BLaER1 (cell line): Measurements from ENCODE around the gene GABBR1.

Source experiments
- H3K27ac ChIP-seq: shearing (Covaris generic); formaldehyde crosslinking; 2 replicates; pipeline ENCODE4 v1.8.1; 2022
- H3K27me3 ChIP-seq: shearing (Covaris generic); formaldehyde crosslinking; 2 replicates; pipeline ENCODE4 v1.8.1; 2022
- H3K36me3 ChIP-seq: shearing (Covaris generic); formaldehyde crosslinking; 2 replicates; pipeline ENCODE4 v1.8.1; 2022
- H3K4me1 ChIP-seq: shearing (Covaris generic); formaldehyde crosslinking; 2 replicates; pipeline ENCODE4 v1.8.1; 2022
- H3K4me2 ChIP-seq: shearing (Covaris generic); formaldehyde crosslinking; 2 replicates; pipeline ENCODE4 v1.8.1; 2022
- H3K4me3 ChIP-seq: shearing (Covaris generic); formaldehyde crosslinking; 2 replicates; pipeline ENCODE4 v1.8.1; 2022
- H3K9ac ChIP-seq: shearing (Covaris generic); formaldehyde crosslinking; 2 replicates; pipeline ENCODE4 v1.8.1; 2022
- H3K9me3 ChIP-seq: shearing (Covaris generic); formaldehyde crosslinking; 2 replicates; pipeline ENCODE4 v1.8.1; 2022
- H4K20me1 ChIP-seq: shearing (Covaris generic); formaldehyde crosslinking; 2 replicates; pipeline ENCODE4 v1.8.1; 2022
- Cebpa-rat ChIP-seq: shearing (Covaris generic); IDR thresholded peaks from 2 replicates; pipeline ENCODE4 v1.8.1; 2022

Gene GABBR1

DNA sequence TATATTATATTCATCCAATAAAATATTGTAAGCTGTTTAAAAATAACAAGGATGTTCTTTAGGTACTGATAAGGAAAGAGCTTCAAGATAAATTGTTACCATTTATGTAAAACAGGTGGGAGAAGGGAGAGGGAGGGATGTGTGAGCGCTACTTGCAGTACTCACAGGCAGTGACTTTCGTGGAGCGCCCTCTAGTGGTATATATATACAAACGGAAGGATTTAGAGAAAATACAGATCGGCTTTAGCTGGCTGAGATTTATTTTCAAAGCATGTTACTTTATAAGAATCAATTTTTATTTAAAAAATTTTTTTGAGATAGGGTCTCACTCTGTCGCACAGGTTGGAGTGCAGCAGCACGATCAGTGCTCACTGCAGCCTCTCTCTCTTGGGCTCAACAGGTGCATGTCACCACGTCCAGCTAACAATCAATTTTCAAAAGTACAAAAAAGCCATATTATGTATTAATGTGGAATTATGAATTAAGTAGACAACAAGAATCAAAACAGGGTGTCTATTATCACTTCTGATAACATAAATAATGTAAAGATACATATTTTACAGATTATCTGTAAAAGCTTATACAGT is 20.6 kb upstream of the GABBR1 start:
- Histone ChIP-seq H4K20me1 (no peaks in the 10 kb centered on the region), H3K9ac (no peak overlapping the region), H3K4me3 (no peak overlapping the region), H3K36me3 (no peaks in the 10 kb centered on the region), H3K27ac (no peak overlapping the region), H3K9me3 (no peaks in the 10 kb centered on the region), H3K4me2 (no peak overlapping the region), H3K4me1 (peaks cover 14% of the 10 kb centered on the region), H3K27me3 (no peaks in the 10 kb centered on the region)
- TF ChIP-seq Cebpa-rat = no peak

DNA sequence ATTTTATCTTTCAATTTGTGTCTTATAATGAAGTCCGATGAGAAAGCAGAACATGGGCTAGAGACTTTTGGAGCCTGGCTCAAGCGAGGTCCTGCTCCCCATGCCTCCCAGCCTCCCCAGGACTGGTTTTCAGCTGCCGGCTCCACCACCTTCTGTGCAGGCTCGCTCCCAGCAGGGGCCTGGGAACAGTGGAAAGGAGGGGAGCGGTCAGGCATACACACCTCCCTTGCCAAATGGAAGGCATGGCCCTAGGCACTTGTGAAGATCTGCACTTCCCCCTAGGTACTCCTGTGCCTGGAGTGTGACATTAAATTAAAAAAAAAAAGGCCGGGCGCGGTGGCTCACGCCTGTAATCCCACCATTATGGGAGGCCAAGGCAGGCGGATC is 19.2 kb upstream of the GABBR1 start:
- TF ChIP-seq Cebpa-rat = no peak
- Histone ChIP-seq H3K4me1 (peaks cover 14% of the 10 kb centered on the region), H3K27me3 (no peaks in the 10 kb centered on the region), H3K27ac (no peak overlapping the region), H3K36me3 (no peaks in the 10 kb centered on the region), H4K20me1 (no peaks in the 10 kb centered on the region), H3K9me3 (no peaks in the 10 kb centered on the region), H3K4me2 (no peak overlapping the region), H3K4me3 (no peak overlapping the region), H3K9ac (no peak overlapping the region)

DNA sequence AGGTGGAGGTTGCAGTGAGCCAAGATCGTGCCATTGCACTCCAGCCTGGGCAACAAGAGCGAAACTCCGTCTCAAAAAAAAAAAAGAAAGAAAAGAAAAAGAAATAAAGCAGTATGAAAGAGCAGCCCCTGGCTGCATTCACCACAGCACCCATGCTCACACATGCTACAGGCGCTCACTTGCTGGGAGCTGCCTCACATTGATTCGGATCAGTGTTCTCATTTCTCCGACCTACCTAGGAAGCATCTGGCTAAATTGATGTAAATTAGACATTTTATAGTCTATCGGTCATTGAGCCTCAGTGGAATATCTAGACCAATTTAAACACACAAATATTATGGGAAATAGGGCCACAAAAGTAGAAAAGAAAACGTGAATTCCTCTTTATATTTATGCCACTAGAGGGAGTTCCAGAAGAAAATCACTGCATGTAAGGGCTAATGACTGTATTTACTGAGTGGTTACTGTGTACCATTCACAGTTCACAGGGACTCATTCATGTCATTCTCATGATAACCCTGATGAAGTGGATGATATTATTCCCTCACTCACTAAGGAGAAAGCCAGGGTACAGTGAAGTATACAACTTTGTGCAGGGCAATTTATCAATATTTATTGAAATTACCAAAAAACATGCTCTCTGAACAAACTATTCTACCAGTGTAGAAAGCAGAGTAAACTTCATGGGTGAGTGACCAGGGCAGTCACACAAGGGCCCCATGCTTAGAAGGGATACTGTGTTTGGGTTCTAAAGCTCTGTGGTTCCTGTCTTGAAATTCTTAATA is 18.6 kb upstream of the GABBR1 start:
- Histone ChIP-seq H3K27ac (no peak overlapping the region), H4K20me1 (no peaks in the 10 kb centered on the region), H3K9ac (no peak overlapping the region), H3K4me2 (no peak overlapping the region), H3K4me3 (no peak overlapping the region), H3K4me1 (peaks cover 14% of the 10 kb centered on the region), H3K9me3 (no peaks in the 10 kb centered on the region), H3K27me3 (no peaks in the 10 kb centered on the region), H3K36me3 (no peaks in the 10 kb centered on the region)
- TF ChIP-seq Cebpa-rat = no peak

DNA sequence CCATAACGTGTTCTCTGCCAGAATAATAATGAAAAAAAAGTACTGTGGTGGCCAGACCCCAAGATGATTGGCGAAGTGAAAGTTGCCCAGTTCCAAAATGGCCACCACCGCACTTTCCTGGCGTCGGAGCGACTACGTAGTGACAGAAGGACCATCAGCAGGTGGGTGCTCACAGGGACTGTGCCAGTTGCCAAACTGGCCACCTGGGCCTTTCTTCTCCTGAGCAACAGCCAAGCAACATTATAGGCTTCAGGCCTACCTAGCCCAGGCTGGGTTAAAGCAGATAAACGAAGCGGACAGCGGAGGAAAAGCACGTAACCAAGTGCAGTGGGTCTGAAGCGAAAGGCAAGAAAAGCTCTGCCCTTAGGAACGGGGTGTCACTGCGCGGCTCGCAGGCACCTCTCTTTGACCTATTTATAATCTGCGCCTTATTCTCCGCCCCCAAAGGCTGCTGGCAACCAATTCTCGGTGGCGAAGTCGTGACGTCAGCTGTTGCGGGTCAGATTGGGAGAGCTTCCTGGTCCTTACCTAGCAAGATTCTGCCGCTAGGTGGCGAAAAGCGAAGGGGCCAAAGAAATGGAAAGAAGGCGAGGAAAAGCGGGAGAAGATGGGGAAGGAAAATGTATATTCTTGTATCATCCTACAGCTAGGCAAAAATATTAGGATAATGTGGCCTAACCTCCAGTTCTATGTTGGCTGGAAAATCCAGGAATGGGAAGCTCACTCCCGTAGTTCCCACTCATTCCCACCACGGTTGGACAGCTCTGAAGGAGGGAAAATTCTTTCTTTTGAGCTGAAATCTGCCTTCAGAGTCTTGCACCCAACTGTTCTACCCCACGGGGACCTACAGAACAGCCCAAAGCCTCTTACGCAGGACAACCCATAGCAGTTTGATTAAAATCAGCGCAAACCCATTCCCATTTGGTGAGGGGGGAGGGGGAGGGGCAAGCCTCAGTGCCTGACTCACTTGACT is 17.0 kb upstream of the GABBR1 start:
- Histone ChIP-seq H3K9ac (peak overlapping the region; percentile 72; the same call in 1 of the 2 replicates), H4K20me1 (no peaks in the 10 kb centered on the region), H3K36me3 (no peaks in the 10 kb centered on the region), H3K9me3 (no peaks in the 10 kb centered on the region), H3K27me3 (no peaks in the 10 kb centered on the region), H3K27ac (peak overlapping the region; percentile 72), H3K4me2 (peak overlapping the region; percentile 88), H3K4me3 (peak overlapping the region; percentile 65), H3K4me1 (peaks cover 10% of the 10 kb centered on the region; the same call in 1 of the 2 replicates)
- TF ChIP-seq Cebpa-rat = no peak

DNA sequence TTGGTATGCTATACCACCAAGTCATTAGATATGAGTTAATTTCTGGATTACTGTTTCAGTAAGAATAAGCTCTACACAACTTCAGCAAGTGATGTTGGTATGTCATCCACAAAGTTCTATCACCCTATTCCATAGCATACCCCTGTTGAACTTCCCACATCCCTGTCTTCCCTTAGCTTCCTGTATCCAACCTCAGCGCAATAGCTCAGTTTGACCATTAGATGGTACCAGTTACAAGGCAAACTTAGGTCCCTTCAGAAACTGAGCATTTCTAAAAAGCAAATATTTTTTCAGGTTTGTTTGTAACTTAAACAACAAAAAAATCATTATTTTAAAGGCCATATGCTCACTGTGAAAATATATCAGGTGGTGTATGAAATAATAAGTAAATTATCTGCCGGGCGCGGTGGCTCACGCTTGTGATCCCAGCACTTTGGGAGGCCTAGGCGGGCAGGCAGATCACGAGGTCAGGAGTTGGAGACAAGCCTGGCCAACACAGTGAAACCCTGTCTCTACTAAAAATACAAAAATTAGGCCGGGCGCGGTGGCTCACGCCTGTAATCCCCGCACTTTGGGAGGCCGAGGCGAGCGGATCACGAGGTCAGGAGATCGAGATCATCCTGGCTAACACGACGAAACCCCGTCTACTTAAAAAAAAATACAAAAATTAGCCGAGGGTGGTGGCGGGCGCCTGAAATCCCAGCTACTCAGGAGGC is 15.1 kb upstream of the GABBR1 start:
- no peak for TF ChIP-seq Cebpa-rat
- H3K9me3 ChIP-seq = no peaks in the 10 kb centered on the region
- no peak overlapping the region for H3K4me2 ChIP-seq
- no peak overlapping the region for H3K4me3 ChIP-seq
- H3K4me1 ChIP-seq = peaks cover 10% of the 10 kb centered on the region; the same call in 1 of the 2 replicates
- no peaks in the 10 kb centered on the region for H3K36me3 ChIP-seq
- no peak overlapping the region for H3K9ac ChIP-seq
- H3K27ac ChIP-seq = no peak overlapping the region
- no peaks in the 10 kb centered on the region for H4K20me1 ChIP-seq
- no peaks in the 10 kb centered on the region for H3K27me3 ChIP-seq

DNA sequence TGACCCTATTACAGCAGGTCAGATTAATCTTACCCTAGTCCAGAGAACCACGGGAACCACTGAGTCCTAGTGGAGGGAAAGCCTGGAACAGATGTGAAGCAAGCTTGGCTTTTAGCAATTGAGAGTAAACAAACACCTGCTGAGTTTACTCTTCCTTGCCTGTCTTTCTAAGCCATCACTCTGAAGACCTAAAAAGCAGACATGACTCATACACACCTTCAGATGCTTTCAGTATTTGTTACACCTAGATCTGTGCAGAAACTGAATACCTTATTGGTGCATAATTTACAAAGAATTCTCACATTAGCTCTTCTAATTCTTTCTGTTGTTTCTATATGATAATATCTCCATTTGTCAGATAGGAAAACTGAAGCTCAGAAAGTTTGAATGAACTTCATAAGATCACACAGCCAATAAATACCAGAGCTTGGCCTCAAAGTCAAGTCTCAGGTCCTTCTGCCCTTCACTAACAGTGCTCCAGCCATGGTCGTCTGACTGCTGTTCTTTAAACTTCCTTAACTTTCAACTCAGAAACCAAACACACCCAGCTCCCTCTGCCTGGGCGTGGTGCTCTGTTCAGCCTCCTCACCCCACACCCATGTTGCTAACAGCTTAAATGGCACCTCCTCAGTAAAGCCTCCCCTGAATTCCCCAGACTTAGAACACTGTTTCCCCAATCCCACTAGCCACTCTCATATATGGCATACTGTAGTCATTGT is 8.6 kb upstream of the GABBR1 start:
- H3K9ac ChIP-seq = no peak overlapping the region
- H3K4me2 ChIP-seq = peak overlapping the region; percentile 33; the same call in 1 of the 2 replicates
- H3K4me1 ChIP-seq = peaks cover 12% of the 10 kb centered on the region
- H3K27me3 ChIP-seq = no peaks in the 10 kb centered on the region
- H3K9me3 ChIP-seq = no peaks in the 10 kb centered on the region
- no peak for TF ChIP-seq Cebpa-rat
- no peaks in the 10 kb centered on the region for H4K20me1 ChIP-seq
- no peaks in the 10 kb centered on the region for H3K36me3 ChIP-seq
- no peak overlapping the region for H3K27ac ChIP-seq
- no peak overlapping the region for H3K4me3 ChIP-seq

DNA sequence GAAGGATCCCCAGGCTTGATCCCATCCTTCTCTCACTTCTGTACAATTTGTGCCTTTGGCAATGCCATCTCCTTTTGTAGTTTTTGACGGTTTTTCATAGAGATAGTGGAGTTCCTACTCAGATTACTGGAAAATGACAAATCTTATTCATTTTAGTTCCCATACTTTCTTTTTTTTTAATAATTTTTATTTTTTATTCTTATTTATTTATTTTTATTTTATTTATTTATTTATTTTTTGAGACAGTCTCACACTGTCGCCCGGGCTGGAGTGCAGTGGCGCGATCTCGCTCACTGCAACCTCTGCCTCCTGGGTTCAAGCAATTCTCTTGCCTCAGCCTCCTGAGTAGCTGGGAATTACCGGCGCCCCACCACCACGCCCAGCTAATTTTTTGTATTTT is 4.3 kb upstream of the GABBR1 start:
- H3K4me1 ChIP-seq = peaks cover 22% of the 10 kb centered on the region
- H3K27me3 ChIP-seq = no peaks in the 10 kb centered on the region
- no peak overlapping the region for H3K4me3 ChIP-seq
- H3K36me3 ChIP-seq = no peaks in the 10 kb centered on the region
- H3K4me2 ChIP-seq = no peak overlapping the region
- TF ChIP-seq Cebpa-rat = no peak
- no peaks in the 10 kb centered on the region; the same call in 1 of the 2 replicates for H4K20me1 ChIP-seq
- no peak overlapping the region for H3K9ac ChIP-seq
- H3K9me3 ChIP-seq = no peaks in the 10 kb centered on the region
- no peak overlapping the region for H3K27ac ChIP-seq

DNA sequence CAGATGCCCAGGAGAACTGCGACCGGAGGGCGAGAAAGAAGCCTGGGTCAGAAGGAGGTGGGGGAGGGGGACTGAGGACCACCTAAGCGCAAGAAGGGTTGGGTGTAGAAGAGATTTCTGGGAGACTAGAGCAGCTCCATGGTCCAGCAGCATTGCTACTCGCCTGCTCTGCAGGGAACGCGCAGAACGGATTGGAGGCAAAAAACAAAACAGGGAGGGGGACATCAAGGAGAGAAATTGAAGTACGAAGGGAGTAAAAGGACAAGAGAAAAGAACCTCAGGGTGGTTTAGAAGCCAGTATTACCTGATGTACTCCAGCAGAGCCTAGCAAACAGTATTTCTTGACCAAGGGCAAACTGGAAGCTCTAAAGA is 537 bp upstream of the GABBR1 start:
- peak overlapping the region; percentile 74 for H3K9ac ChIP-seq
- H3K4me1 ChIP-seq = peaks cover 49% of the 10 kb centered on the region
- H3K9me3 ChIP-seq = no peaks in the 10 kb centered on the region
- H3K27me3 ChIP-seq = no peaks in the 10 kb centered on the region
- H3K4me2 ChIP-seq = peak overlapping the region; percentile 92
- no peaks in the 10 kb centered on the region for H3K36me3 ChIP-seq
- TF ChIP-seq Cebpa-rat = no peak
- H3K27ac ChIP-seq = peak overlapping the region; percentile 64; the same call in 1 of the 2 replicates
- H3K4me3 ChIP-seq = peak overlapping the region; percentile 74
- H4K20me1 ChIP-seq = peaks cover 24% of the 10 kb centered on the region
